ENCODE results near the gene GOT1. TPM values are rescaled to one million over a fixed set of nuclear protein-coding genes. Genes with fewer than 3 reads are reported as not detected.

Gene GOT1
- total and polyA plus RNA-seq, 2 donors (not counting 3 experiments of a cell fraction or from before 2014, with no cell fraction given) = 14.4 to 36.3 TPM

DNA sequence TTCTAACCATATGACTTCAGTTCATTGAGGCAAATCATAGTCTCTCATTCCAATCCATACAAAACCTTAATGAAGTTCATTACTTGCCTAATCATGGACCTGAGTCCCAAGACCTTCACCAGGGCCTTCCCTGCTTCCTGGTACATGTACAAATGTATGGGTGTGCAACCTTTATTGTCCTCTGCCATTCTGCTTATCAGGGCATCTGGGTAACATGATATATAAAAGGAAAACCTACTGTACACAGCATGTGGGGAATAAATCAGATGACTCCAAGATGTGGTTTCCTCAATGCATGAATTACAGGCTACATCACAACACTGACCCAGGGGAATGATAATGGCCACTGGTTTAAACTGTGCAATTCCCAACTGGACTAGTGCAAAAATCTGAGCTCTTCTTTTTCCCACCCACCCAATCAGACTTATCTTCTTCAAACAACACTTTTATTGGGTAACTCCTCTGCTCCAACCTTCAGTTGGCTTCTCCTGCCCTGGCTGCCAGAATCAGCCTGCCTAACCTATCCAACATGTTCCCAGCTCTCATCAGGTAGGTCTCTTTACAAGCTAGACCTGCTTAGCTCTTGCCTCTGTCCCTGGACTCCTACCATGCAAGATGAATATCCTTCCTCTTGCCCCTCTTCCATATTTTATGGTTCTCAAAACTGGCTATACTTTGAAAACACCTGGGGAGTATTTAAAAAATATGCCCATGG, 11.4 kb downstream of the GOT1 start:
- Histone ChIP-seq H3K9me3 (replicated peaks; ENCODE audit: control insufficient read depth, insufficient read depth, low read length) (no peaks in the 10 kb centered on the region), H3K4me3 (replicated peaks in 1 of 3; ENCODE audit: insufficient read depth in 1 of 3, low read depth in 1 of 3, low read length in 3 of 3) (no peak overlapping the region), H3K9ac (replicated peaks; ENCODE audit: extremely low read depth, insufficient read depth, low read length) (no peak overlapping the region), H3K36me3 (ENCODE audit: control insufficient read depth in 2 of 2, extremely low read depth in 1 of 2, insufficient read depth in 2 of 2, low read length in 2 of 2) (peaks cover 0 to 7% of the 10 kb centered on the region in 2 experiments), H3K9me1 (replicated peaks; ENCODE audit: control insufficient read depth, extremely low read depth, insufficient read depth, low read length) (no peaks in the 10 kb centered on the region), H3K4me1 (ENCODE audit: control insufficient read depth, extremely low read depth, insufficient read depth, low read length) (no peaks in the 10 kb centered on the region), H4K20me1 (replicated peaks; ENCODE audit: control insufficient read depth, extremely low read depth, insufficient read depth, low read length) (no peaks in the 10 kb centered on the region), H2AFZ (ENCODE audit: low read depth, low read length) (no peak overlapping the region), H3K27me3 (ENCODE audit: control insufficient read depth in 2 of 2, insufficient read depth in 2 of 2, low read length in 2 of 2) (no peaks in the 10 kb centered on the region), H3K27ac (ENCODE audit: insufficient read depth, low read depth, low read length) (no peak overlapping the region), H3K4me2 (ENCODE audit: insufficient read depth, low read length) (no peak overlapping the region), H3K79me2 (ENCODE audit: control insufficient read depth, insufficient read depth, low read length) (no peaks in the 10 kb centered on the region)
- intact Hi-C loops (cut with micrococcal nuclease) = no loop called here
- TF ChIP-seq MYC (IDR thresholded peaks at IDR 0.05; ENCODE audit: low read depth, low read length) = no peak
- dilution Hi-C loops (cut with MboI; ENCODE audit: extremely low pct_ligation_motif_present, low sequenced_read_pairs) = no loop called here
- ChIA-PET CTCF (interaction anchor here (0.7 to 1.3 kb wide), 2 partner anchors 17 to 147 kb away, joined by 3 read pairs; no protein-coding TSS in a partner anchor), POLR2A (no interaction called here)
- no TSS peak for BruUV-seq (replicated peaks)
- no peak for DNase-seq (ENCODE audit: low read depth, low spot score)
- FAIRE-seq = no peak

GRCh38 chr10:99412099-99412498, 18.3 kb downstream of the GOT1 start:
- dilution Hi-C loops (cut with MboI; ENCODE audit: extremely low pct_ligation_motif_present, low sequenced_read_pairs) = no loop called here
- Histone ChIP-seq H4K20me1 (replicated peaks; ENCODE audit: control insufficient read depth, extremely low read depth, insufficient read depth, low read length) (no peaks in the 10 kb centered on the region), H3K4me1 (ENCODE audit: control insufficient read depth, extremely low read depth, insufficient read depth, low read length) (no peaks in the 10 kb centered on the region), H3K9ac (replicated peaks; ENCODE audit: extremely low read depth, insufficient read depth, low read length) (no peak overlapping the region), H3K4me3 (replicated peaks in 1 of 3; ENCODE audit: insufficient read depth in 1 of 3, low read depth in 1 of 3, low read length in 3 of 3) (no peak overlapping the region), H3K27me3 (ENCODE audit: control insufficient read depth in 2 of 2, insufficient read depth in 2 of 2, low read length in 2 of 2) (no peaks in the 10 kb centered on the region), H2AFZ (ENCODE audit: low read depth, low read length) (no peak overlapping the region), H3K79me2 (ENCODE audit: control insufficient read depth, insufficient read depth, low read length) (no peaks in the 10 kb centered on the region), H3K4me2 (ENCODE audit: insufficient read depth, low read length) (no peak overlapping the region), H3K9me1 (replicated peaks; ENCODE audit: control insufficient read depth, extremely low read depth, insufficient read depth, low read length) (no peaks in the 10 kb centered on the region), H3K36me3 (ENCODE audit: control insufficient read depth in 2 of 2, extremely low read depth in 1 of 2, insufficient read depth in 2 of 2, low read length in 2 of 2) (no peaks in the 10 kb centered on the region), H3K27ac (ENCODE audit: insufficient read depth, low read depth, low read length) (no peak overlapping the region), H3K9me3 (replicated peaks; ENCODE audit: control insufficient read depth, insufficient read depth, low read length) (no peaks in the 10 kb centered on the region)
- CTCF ChIA-PET = interaction anchor here (0.6 to 1.1 kb wide), 4 partner anchors 9 to 756 kb away, joined by 3 to 5 read pairs (median 4); no protein-coding TSS in a partner anchor
- DNase-seq (ENCODE audit: low read depth, low spot score) = no peak
- BruUV-seq (replicated peaks) = no TSS peak
- TF ChIP-seq MAX (IDR thresholded peaks at IDR 0.05; ENCODE audit: insufficient read depth, insufficient read length) (no peak), EZH2 (IDR thresholded peaks at IDR 0.05; ENCODE audit: borderline replicate concordance, low read depth, low read length, severe bottlenecking) (no peak), POLR2AphosphoS5 (IDR thresholded peaks at IDR 0.05; ENCODE audit: insufficient read depth, low read depth, low read length) (no peak), JUN (IDR thresholded peaks at IDR 0.05; ENCODE audit: borderline replicate concordance, insufficient read depth, insufficient read length, low read depth) (no peak), MYC (IDR thresholded peaks at IDR 0.05; ENCODE audit: low read depth, low read length) (no peak), POLR2A (IDR thresholded peaks at IDR 0.05; ENCODE audit: low read depth, low read length) (no peak), GATA2 (IDR thresholded peaks at IDR 0.05; ENCODE audit: insufficient read depth, insufficient read length, low read depth, low read length) (no peak)
- TF ChIP-seq, protein P1, sequence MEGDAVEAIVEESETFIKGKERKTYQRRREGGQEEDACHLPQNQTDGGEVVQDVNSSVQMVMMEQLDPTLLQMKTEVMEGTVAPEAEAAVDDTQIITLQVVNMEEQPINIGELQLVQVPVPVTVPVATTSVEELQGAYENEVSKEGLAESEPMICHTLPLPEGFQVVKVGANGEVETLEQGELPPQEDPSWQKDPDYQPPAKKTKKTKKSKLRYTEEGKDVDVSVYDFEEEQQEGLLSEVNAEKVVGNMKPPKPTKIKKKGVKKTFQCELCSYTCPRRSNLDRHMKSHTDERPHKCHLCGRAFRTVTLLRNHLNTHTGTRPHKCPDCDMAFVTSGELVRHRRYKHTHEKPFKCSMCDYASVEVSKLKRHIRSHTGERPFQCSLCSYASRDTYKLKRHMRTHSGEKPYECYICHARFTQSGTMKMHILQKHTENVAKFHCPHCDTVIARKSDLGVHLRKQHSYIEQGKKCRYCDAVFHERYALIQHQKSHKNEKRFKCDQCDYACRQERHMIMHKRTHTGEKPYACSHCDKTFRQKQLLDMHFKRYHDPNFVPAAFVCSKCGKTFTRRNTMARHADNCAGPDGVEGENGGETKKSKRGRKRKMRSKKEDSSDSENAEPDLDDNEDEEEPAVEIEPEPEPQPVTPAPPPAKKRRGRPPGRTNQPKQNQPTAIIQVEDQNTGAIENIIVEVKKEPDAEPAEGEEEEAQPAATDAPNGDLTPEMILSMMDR (IDR thresholded peaks at IDR 0.05; ENCODE audit: extremely low read depth in 1 of 2, insufficient read depth in 1 of 2, low read depth in 1 of 2, low read length in 2 of 2) = no peak
- POLR2A ChIA-PET = no interaction called here
- intact Hi-C loops (cut with micrococcal nuclease) = loop anchor here (1.0 kb wide), 1 partner anchor 37 kb away; no protein-coding TSS in a partner anchor
- no peak for FAIRE-seq

Measured in endothelial cell of umbilical vein (primary cell).